Endothelial cell of umbilical vein (primary cell): Measurements from ENCODE around the gene COL4A2.

Source experiments
- CTCF ChIP-seq, 2 donors: IDR thresholded peaks; 1 replicate in 1 of 2; 2 replicates in 1 of 2; pipeline ENCODE4 v1.5.1; 2011; ENCODE audit warnings: low read length in 2 of 2, mild to moderate bottlenecking in 2 of 2, moderate library complexity in 2 of 2, control low read depth in 1 of 2, inconsistent platforms in 1 of 2, low read depth in 1 of 2; ENCODE audit not compliant: insufficient read depth in 1 of 2; ENCODE audit errors: extremely low read depth in 1 of 2
- MYC ChIP-seq: IDR thresholded peaks from one replicate; pipeline ENCODE4 v1.6.1; 2011; ENCODE audit warnings: mild to moderate bottlenecking, low read depth, low read length
- POLR2A ChIP-seq: IDR thresholded peaks from 2 replicates; pipeline ENCODE4 v1.6.1; 2012; ENCODE audit warnings: low read depth, mild to moderate bottlenecking, control low read depth, low read length

GRCh38 chr13:110453797-110454196, 146.7 kb downstream of the COL4A2 start:
- TF ChIP-seq CTCF (IDR thresholded peaks at IDR 0.05; ENCODE audit: extremely low read depth in 1 of 2, insufficient read depth in 1 of 2, low read depth in 1 of 2, low read length in 2 of 2): no peak
- no peak for TF ChIP-seq POLR2A
- no peak for TF ChIP-seq MYC
